Right atrium auricular region (tissue), 2 donors: ENCODE measurements around the gene MTMR11. TPM values are rescaled to one million over a fixed set of nuclear protein-coding genes. Genes with fewer than 3 reads are reported as not detected.
"Not testable (repeated sequence)": the region's sequence is repeated elsewhere in the genome, so short reads cannot be mapped to it uniquely, and the experiment has no call there.

Experiments
- DNase-seq: peaks from one replicate; pipeline ENCODE4 v3.0.0-alpha.2; 2019; ENCODE audit warnings: low spot score
- H3K27ac ChIP-seq, 2 donors: fragments of 200-600 bp; sonication (generic); 1 replicate in 1 of 2; 2 replicates in 1 of 2; pipeline ENCODE4 v1.5.1; 2016 to 2019
- H3K27me3 ChIP-seq, 2 donors: fragments of 200-600 bp; sonication (generic); one replicate each; pipeline versions ENCODE4 v1.5.1 to v1.6.0; 2017 to 2019
- H3K36me3 ChIP-seq: fragments of 200-600 bp; sonication (generic); one replicate; pipeline ENCODE4 v1.5.1; 2016
- H3K4me1 ChIP-seq, 2 donors: fragments of 200-600 bp; sonication (generic); one replicate each; pipeline versions ENCODE4 v1.5.1 to v1.6.0; 2017 to 2019
- H3K4me3 ChIP-seq, 2 donors: fragments of 200-600 bp; sonication (generic); 1 replicate in 1 of 2; 2 replicates in 1 of 2; pipeline ENCODE4 v1.5.1; 2017 to 2019; ENCODE audit warnings: mild to moderate bottlenecking in 1 of 2, moderate library complexity in 1 of 2
- H3K9me3 ChIP-seq, 2 donors: fragments of 200-600 bp; sonication (generic); one replicate each; pipeline ENCODE4 v1.5.1; 2019
- total RNA-seq, 2 donors: library from RNA; depleted of rRNA; stranded (reverse); fragments of >200 nt; gene quantifications; one replicate each; pipeline ENCODE4 v1.1.0, GENCODE V29; 2016
- TF ChIP-seq, protein P1 (sequence below), 2 donors: fragments of 200-600 bp; sonication (generic); IDR thresholded peaks; one replicate each; pipeline ENCODE4 v1.5.1; 2019; ENCODE audit warnings: antibody characterized with exemption in 2 of 2

The MTMR11 gene
- total RNA-seq, 2 donors from 2014 or later, result 1.6 to 9.6 TPM

DNA sequence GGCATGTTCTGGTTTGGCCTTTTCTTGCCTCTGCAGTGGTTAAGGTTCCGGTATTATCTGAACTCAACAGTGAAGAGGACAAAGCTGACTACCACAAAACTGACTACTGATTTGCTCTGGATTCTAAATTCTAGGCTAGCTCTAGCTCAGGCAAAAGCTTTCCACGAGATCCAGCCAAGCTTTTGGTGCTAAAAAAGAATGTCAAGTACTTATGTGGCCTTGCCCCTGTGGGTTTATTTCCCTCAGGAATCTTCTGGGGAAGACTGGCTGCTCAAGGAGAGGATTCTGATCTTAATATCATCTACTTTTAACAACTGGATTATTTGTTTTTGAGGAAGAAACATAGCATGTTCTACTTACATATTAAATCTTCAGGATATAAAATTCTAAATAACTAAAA, 26.1 kb upstream of the MTMR11 start:
- TF ChIP-seq, protein P1, sequence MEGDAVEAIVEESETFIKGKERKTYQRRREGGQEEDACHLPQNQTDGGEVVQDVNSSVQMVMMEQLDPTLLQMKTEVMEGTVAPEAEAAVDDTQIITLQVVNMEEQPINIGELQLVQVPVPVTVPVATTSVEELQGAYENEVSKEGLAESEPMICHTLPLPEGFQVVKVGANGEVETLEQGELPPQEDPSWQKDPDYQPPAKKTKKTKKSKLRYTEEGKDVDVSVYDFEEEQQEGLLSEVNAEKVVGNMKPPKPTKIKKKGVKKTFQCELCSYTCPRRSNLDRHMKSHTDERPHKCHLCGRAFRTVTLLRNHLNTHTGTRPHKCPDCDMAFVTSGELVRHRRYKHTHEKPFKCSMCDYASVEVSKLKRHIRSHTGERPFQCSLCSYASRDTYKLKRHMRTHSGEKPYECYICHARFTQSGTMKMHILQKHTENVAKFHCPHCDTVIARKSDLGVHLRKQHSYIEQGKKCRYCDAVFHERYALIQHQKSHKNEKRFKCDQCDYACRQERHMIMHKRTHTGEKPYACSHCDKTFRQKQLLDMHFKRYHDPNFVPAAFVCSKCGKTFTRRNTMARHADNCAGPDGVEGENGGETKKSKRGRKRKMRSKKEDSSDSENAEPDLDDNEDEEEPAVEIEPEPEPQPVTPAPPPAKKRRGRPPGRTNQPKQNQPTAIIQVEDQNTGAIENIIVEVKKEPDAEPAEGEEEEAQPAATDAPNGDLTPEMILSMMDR (IDR thresholded peaks at IDR 0.05), result no peak
- H3K27me3 ChIP-seq, result no peaks in the 10 kb centered on the region
- peaks cover 78% of the 10 kb centered on the region for H3K36me3 ChIP-seq
- H3K27ac ChIP-seq, result peak overlapping the region; percentile 6 to 39
- peaks cover 0 to 14% of the 10 kb centered on the region in 2 donors for H3K4me1 ChIP-seq
- H3K9me3 ChIP-seq, result no peaks in the 10 kb centered on the region
- no peak for DNase-seq
- no peak overlapping the region for H3K4me3 ChIP-seq

GRCh38 chr1:149962039-149962647, 25.5 kb upstream of the MTMR11 start:
- peak; percentile 73 for DNase-seq

DNA sequence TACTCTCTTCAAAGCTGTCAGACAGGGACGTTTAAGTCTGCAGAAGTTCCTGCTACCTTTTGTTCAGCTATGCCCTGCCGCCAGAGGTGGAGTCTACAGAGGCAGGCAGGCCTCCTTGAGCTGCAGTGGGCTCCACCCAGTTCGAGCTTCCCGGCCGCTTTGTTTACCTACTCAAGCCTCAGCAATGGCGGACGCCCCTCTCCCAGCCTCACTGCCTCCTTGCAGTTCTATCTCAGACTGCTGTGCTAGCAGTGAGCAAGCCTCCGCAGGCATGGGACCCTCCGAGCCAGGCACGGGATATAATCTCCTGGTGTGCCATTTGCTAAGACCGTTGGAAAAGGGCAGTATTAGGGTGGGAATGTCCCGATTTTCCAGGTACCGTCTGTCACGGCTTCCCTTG, 20.9 kb upstream of the MTMR11 start:
- not testable (repeated sequence) for H3K27me3 ChIP-seq, H3K4me3 ChIP-seq, H3K9me3 ChIP-seq, H3K4me1 ChIP-seq, DNase-seq, H3K27ac ChIP-seq
- H3K36me3 ChIP-seq, result peaks cover 36% of the 10 kb centered on the region

More at GRCh38 chr1:149962039-149962647, 25.5 kb upstream of the MTMR11 start:
- Histone ChIP-seq H3K27ac (peak overlapping the region; percentile 6 to 39), H3K36me3 (peaks cover 77% of the 10 kb centered on the region), H3K9me3 (no peaks in the 10 kb centered on the region), H3K27me3 (no peaks in the 10 kb centered on the region), H3K4me1 (peaks cover 0 to 14% of the 10 kb centered on the region in 2 donors), H3K4me3 (no peak overlapping the region)
- TF ChIP-seq, protein P1 (IDR thresholded peaks at IDR 0.05), result peak; percentile 56 to 85

GRCh38 chr1:149949911-149950310, 13.2 kb upstream of the MTMR11 start:
- H3K9me3 ChIP-seq, result no peaks in the 10 kb centered on the region
- no peaks in the 10 kb centered on the region for H3K27me3 ChIP-seq
- peaks cover 51% of the 10 kb centered on the region for H3K36me3 ChIP-seq
- no peaks in the 10 kb centered on the region for H3K4me1 ChIP-seq
- TF ChIP-seq, protein P1 (IDR thresholded peaks at IDR 0.05), result no peak
- DNase-seq, result no peak
- no peak overlapping the region for H3K4me3 ChIP-seq
- H3K27ac ChIP-seq, result no peak overlapping the region

DNA sequence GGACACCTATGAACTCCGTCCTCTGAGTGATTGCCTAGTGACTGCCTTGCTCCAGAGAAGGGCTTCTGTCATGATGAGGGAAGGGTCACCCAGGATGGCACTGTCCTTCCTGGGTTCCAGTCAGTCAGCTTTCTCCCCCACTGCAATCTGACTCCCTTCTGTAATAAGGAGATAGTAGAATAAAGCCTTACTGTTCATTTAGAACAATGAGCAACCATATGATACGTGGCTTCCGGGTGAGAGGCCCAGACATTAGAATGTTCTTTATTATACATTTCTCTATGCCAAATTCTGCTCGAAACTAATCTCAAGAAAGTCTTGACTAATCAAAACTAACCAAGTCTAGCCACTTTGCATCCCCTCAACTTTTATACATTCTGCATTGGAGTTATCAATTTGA, 8.5 kb upstream of the MTMR11 start:
- Histone ChIP-seq H3K36me3 (peaks cover 63% of the 10 kb centered on the region), H3K27ac (no peak overlapping the region)
- TF ChIP-seq, protein P1 (IDR thresholded peaks at IDR 0.05), result no peak

DNA sequence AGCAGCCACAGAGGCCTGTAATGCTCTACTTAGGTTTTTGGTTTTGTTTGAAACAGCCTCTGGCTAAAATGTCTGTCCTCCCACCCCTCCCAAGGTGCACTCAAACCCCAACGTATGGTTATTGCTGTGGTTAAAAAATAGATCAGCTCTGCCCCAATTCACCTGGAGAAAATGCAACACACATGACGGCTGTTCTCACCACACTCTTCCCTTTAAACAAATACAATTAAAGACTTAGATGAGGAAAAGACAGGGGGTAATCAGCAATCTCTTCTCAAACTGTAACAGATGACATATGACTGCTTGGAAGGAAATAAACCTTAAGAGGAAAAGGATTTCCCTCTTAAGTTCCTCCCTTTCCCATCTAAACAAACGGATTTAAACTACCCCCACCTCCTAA, 6.2 kb upstream of the MTMR11 start:
- no peaks in the 10 kb centered on the region for H3K27me3 ChIP-seq
- no peak overlapping the region for H3K4me3 ChIP-seq
- DNase-seq, result no peak
- H3K4me1 ChIP-seq, result peaks cover 0 to 30% of the 10 kb centered on the region in 2 donors
- TF ChIP-seq, protein P1 (IDR thresholded peaks at IDR 0.05), result no peak
- no peak overlapping the region for H3K27ac ChIP-seq
- H3K9me3 ChIP-seq, result no peaks in the 10 kb centered on the region
- H3K36me3 ChIP-seq, result peaks cover 43% of the 10 kb centered on the region

More for the DNA sequence above, 8.5 kb upstream of the MTMR11 start:
- no peak for DNase-seq
- Histone ChIP-seq H3K4me3 (no peak overlapping the region), H3K9me3 (no peaks in the 10 kb centered on the region), H3K27me3 (no peaks in the 10 kb centered on the region), H3K4me1 (peaks cover 0 to 12% of the 10 kb centered on the region in 2 donors)
